Skin of body (tissue), 2 donors: Measurements from ENCODE around the gene DLK1. TPM values are rescaled to one million over a fixed set of nuclear protein-coding genes. Genes with fewer than 3 reads are reported as not detected.

Source experiments
- DNase-seq: peaks from one replicate; lab custom pipeline; 2025; lab: John Stamatoyannopoulos, UW
- total RNA-seq: library from RNA; depleted of rRNA; stranded (reverse); fragments of >200 nt; gene quantifications from one replicate; pipeline ENCODE4 v1.2.3, GENCODE V29; 2014

DLK1 gene
- total RNA-seq, 1 donor from 2014 or later = 114 TPM

DNA sequence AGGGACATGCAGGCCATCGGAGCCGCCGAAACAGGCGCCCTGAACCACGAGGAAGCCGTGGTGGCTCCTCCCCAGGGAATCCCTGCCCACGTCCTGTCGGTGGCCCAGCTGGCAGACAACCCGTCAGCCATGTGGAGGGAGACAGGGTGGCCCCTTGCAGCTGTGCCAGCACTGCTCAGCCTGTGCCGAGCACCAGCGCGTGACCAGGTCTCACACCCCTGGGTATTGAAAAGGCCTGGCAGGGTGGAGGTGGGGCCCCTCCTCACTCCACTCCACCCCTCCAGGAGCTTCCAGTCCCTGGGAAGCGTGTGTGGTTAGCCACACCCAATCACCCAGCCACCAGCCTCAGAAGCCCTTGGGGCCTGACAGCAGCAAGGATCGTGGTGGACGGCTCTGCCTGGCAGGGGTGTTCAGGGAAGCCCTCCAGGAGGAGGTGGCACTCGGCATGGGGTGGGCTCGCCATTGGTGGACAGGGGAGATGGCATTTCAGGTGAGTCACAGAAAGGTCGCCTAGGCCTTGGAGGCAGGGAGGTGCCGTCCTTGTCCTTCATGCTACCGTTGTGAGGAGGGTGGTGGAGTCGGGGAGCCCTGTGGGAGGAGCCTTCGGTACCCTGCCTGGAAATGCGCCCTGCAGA is 12.3 kb upstream of the DLK1 start:
- DNase-seq = no peak

DNA sequence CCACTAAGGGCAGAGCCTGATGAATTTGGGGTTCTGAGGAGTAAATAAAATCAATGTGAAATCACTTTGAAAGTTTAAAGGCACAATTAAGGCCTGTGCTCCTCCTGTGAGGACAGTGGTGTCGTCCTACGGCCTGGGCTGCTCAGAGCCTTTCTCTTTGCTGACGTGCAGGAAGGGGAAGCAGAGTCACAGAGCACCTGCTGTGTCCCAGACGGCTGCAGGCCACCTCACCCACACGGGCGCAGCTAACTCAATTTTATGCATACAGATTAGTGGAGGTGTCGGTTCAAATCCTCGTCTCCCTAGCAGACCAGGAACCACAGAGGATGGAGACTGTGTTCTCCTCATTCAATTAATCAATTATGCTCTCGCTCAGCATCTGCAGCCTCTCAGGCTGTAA is 11.4 kb upstream of the DLK1 start:
- DNase-seq = no peak

DNA sequence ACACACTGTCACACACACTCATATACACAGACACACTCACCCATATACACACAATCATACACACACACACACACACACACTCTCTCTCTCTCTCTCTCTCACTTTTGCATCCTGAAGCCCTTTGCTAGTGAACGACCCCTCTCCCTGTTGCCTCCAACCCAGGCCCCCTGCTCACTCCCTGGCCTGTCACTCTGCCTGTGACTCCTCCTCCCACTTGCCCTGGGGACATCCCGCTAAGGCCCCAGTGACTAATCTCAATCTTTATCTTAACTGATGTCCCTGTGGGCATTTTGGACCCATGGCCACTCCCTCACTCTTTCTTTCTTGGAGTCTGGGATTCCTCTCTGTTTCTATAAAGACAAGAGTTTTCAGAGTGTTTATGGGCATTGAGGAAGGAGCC is 10.9 kb upstream of the DLK1 start:
- DNase-seq = no peak

DNA sequence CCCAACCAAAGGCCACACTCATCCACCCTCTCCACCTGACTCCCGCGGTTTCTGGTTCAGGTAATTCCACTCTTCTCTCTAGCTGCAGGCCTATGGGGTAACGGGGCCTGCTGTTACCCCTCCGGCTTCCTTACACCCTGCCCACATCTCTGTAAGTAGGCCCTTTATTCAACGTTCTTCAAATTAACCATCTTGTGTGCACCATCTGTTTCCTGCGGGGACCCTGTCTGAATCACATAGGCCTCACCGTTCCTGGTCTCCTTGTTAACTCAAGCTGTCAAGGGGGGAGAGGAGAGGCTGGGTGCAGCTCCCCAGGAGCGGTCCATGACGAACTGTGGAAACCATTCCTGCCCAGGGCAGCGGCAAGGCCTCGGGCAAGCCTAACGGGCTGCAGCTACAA is 9.3 kb upstream of the DLK1 start:
- no peak for DNase-seq

DNA sequence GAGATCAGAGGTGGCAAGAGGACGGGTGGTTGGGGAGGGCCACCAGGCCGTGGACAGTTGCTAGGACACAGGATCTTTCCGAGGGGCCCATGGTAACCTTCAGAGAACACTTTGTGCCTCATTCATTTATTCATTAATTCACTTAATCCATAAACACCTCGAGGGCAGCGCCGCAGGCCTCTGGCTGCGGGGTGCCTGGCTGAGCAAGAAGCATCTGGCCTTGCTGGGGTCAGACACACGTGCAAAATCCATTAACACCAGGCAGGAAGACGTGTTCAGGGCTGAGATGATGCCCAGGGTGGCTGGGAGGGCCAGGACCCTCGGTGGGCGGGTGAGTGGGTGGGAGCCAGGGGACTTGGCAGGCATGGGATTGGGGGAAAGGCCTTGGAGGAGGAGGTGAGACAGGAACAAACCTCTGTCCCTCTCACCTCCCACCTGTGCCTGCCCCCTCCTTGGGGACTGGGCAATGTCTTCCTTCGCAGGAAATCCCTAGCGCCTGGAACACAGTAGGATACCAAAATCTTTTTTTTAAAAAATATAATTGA is 6.6 kb upstream of the DLK1 start:
- DNase-seq = no peak

DNA sequence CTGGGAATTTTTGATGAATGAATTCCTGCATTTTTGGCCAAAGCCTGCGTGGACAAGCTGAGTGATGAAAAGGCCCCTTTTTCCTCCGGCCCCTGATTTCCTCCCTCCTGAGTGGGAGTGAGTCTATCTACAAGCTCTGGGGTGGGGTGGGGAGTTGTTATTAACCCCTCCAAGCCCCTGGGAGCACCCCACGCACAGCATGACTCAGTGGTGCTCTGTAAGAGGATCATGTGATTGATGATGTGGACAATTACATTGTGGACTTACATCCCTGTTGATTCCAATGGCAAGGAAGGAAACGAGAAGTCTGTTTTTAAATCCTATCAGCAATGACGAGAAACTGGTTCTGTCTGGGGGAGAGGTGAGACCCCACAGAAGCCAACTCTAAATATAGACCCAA is 5.1 kb upstream of the DLK1 start:
- DNase-seq = no peak

DNA sequence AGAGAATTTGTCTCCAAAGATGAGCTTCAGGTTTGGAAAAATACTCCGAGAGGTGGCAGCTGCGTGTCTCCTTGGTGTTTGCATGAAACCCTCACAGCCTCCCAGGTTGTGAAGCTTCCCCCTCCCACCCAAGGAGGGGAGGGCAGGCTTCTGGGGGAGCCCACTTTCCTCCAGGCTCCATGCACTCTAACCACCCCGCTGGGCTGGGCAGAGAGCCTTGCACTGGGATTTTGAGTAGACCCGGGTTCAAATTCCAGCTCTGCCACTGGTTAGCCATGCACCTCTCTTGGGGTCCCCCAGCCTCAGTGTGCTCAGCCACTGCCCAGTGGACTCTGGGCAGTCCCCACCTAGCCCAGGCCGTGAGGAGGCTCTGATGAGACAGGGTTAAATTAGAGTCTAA is 4.3 kb upstream of the DLK1 start:
- DNase-seq = no peak

DNA sequence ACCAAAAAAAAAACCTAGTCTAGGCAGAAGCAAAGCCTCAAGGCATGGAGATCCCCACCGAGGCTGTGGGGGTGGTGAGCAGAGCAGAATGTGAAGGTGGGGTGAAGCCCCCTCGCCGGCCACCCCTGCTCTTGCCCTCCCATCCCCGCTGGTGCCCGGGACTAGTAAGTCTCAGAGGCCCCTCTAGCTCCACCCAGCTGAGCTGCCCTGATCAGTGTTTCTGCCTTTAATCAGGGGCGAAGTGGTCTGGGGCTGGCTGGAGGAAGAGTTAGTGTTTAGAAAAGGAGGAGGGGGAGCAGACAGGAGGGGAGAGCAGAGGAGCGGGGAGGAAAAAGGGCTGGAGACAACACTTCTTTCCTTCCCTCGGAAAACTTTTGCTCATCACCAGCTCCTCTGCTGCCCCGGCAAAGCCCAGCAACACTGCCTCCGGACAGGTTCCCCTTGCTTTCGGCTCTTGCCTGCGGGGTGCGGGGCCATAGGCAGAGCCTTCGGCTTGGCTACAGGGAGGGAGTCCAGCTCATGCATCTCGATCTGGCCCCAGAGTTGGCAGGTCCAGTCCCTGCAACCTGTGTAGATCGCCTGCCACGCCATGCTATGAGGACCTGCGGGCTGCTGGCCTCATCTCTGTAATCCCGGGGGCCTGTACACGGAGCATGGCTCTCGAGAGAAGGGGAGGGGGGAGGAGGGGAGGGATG is 3.4 kb upstream of the DLK1 start:
- no peak for DNase-seq

DNA sequence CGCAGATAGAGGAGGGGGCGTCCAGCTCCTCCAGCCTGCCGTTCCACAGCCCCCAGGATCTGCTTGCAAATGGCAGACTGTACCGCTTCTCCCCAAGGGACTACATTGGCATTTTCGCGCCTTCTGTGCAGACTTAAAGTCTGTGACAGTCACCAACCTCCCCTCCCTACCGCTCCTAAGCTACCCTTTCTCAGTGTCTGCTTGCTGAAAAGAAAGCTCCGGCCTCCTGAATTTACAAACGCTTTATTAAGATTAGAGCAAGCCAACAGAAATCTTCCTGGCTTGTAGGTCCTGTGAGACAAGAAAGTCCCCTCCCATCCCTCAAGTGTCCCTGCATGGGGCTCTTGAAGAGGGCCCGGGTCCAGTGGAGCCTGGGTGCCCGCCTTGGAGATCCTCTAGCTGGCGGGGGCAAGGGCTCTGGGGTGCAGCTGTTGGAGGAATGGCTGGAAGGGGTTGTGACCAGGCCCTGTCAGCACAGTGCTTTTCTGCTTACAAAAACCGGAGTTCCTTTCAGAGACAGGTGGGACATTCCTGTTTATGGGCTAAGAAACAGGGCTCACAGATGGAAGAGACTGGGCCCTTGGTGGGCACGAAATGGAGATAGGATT is 2.8 kb upstream of the DLK1 start:
- DNase-seq = no peak

DNA sequence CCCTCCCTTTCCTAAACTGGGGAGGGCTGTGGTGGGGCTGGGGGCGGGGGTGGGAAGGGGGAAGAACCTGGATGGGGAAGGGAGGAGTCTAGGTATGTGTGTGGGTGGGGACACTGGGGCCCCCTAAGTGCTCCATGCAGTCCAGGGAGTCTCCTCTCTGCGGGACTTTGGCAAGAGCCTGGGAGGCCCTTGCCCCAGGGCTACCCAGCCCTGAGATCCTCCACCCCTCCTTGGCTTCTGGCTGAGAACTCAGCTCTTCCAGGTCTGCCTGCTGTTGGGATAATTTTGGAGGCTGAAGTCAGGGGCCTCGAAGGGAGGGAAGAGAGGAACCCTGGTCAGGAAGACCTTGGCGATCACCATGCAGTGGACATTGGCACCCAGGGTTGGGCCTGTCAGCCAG is 2.2 kb upstream of the DLK1 start:
- no peak for DNase-seq

DNA sequence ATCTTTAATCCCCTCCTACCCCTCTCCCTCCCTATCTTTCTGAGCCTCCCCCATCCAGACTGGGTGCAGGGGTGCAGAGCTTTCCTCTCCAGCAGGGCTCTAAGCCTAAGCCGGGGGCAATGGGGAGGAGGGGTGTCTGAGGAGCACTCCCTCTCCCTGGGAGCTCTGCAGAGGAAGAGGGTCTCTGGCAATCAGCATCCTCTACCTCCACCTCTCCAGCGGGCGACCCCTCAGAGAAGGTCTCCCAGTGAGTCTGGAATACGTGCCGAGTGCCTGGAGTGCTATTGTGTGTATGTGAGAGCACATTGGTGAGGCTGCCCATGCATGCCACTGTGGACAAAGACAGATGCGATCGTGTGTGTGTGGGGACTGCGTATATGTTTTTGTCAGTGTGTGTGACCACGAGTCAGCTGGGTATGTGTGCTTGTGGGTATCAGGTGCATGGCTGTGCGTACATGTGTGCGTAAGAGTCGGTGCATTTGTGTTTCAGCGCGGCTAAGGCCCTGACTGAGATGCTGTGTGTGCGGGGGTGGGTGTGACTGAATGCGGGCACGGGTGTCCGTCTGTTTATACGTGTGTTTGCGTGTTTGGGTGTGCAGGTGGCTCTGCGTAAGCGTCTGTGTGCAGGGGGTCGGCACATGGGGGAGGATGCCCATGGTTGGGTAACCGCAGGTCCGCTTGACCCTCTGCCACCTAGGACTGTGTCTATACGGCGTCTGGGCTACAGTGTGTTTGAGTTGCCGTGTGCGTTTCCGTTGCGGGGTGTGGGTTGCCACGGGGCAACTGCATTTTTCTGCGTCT is 905 bp upstream of the DLK1 start:
- DNase-seq = no peak

DNA sequence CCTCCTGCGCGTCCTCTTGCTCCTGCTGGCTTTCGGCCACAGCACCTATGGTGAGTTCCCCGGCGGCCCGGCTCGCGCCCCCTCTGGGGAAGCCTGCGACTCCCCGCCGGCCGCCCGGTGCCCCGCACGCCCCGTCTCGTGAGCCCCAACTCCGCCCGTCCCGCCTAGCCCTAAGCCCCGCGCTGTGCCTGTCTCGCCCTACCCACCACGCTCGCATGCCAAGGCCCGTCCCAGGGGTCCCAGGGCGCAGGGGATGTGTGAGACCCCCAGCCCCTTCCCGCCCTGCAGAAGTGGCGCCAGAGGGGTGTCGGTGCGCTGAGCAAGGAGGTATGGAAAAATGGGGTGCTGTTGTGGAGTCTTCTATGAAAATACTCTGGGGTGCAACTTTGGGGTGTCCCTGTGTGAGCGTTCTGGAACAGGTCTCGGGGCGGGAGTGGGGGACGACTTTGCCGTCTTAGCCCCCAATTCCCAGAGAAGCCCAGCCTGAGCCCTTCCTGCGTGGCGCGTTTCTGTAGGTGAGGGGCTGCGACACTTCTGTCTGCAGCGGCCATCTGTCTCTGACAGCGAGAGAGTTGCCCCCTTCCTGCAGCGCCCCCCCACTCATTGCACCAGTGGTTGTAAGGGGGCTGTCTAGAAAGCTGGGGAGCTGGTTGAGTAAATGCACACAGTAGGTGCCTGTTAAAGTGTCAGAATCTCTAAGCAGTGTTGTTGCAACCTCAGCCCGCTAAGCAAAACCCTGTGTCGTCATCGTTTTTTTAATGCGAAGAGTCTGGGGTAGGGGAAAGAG is 587 bp downstream of the DLK1 start:
- DNase-seq = no peak

DNA sequence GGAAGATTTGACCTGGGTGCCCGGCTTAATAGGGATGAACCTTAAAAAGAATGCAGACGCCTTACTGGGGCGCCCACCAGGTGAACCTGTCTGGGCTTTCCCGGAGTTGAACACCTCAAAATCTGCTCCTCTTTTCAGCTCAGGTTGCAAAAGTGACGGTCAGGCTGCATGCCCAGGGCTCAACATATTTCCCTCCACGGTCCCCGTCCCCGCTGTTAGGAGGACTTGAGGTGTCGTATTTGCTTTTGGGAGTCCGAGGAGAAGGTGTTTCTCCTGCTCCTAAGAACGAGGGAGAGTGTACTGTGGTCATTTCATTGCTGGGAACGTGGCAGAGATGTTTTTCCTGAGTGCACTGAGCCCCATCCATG is 1.2 kb downstream of the DLK1 start:
- no peak for DNase-seq

DNA sequence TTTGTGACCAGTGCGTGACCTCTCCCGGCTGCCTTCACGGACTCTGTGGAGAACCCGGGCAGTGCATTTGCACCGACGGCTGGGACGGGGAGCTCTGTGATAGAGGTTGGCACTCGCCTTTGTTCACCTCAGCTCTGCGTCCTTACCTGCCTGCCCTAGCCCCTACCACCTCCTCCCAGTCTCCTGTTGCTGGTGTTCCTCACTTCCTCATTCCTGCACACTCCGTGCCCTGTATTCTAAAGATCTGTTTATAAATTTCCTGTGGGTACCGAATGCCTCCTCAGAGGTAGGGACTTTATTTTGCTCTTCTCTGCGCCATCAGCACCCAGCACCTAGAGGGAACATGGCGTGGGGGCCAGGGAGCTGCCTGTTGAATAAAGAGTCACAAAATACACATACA is 2.3 kb downstream of the DLK1 start:
- DNase-seq = no peak

DNA sequence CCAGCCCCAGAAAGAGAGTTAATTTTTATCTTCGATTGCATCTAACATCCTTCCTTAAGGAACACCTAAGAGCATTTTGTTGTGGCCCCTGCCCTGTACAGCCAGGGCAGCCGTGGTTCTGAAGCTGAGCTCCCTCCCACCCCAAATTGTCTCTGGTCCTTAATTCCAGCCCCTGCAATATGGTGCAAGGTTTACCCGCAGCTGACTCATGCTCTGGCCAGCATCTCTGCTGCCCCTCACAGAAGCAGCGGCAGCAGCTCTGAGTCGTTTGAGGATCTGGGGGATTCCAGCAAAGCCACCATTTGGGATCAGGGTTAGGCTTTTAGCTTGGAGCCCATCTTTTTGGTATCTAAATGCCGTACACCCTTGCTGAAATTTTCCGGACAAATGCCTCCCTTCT is 3.3 kb downstream of the DLK1 start:
- no peak for DNase-seq

DNA sequence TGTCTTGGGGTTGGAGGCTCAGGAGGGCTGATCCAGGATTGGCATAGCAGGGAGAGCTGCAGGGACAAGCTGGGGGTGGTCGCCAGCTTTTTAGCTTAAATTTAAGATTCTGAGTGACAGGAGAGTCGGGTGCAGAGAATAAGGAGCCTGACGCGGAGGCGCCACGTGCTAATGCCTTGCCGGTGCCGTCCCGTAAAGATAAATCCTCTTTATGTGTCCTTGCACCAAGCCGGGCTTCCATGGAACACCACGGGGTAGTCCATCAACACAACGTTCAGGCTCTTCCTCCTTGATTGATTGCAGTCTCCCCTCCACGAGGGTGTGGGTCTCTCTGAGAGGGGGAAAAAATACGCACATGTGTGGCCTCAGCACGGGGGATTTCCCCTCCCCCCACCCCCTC is 3.9 kb downstream of the DLK1 start:
- no peak for DNase-seq

DNA sequence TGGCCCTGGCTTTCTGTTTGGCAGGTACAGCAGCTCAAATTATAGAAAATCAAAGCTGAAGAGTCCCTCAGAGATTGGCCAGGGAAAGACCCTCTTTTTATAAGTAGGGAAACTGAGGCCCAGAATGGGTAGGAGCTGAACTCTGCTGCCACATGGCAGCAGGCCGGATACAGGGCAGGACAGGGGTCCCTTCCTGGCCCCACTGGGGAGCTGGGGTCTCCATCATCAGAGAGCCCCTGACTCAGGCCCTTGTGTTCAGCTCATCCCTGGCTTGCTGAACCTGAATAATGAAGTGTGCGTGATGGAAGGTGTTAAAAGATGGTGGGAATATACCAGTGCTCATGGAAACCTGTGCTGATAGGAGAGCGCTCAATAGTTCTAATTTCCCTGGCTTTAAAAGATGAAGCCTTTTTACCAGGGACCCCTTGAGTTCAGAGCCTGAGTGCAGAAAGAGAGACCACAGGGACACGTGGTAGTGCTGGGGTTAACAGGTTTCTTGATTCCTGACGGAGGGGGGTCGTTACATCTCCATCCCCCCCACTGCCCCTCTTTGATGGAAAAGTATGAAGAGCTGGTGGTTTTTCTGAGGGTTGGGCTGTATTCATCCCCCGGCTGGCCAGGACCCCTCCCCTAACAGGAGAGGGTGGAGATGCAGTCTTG is 4.4 kb downstream of the DLK1 start:
- no peak for DNase-seq

DNA sequence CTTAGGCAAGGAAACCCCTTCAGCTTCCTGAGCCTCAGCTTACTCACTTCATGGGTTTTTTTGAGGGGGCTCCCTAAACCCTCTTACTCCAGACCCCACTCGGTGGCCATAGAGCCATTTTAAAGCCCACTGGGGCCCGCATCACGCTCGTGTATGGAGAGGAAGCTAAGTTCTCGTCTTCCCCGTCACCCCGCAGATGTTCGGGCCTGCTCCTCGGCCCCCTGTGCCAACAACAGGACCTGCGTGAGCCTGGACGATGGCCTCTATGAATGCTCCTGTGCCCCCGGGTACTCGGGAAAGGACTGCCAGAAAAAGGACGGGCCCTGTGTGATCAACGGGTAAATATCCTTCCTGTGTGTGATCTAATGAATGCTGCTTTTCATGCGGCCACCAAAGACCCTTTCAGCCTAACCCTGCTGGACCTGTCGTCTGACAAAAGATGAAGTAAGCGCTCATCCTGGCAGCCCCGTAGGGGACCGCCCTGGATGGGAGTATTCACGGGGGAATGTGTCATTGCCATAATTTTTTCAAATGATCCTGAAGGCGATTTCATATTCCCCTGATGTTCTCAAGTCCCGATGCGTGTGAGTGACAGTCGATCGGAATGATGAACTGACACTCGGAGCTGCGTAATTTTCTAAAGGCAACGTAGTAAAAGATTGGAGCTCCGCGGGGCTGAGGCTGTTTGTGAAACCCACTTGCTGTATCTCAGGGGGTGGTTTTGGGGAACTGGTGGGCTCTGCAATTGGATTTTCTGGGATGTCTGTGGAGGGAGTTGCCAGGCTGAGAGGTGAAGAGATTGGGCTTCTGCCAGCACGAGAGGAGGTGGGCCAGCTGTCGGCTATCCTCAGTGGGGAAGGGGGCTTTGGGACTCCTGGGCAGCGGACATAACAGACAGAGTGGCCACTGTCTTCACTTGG is 5.4 kb downstream of the DLK1 start:
- DNase-seq = no peak

DNA sequence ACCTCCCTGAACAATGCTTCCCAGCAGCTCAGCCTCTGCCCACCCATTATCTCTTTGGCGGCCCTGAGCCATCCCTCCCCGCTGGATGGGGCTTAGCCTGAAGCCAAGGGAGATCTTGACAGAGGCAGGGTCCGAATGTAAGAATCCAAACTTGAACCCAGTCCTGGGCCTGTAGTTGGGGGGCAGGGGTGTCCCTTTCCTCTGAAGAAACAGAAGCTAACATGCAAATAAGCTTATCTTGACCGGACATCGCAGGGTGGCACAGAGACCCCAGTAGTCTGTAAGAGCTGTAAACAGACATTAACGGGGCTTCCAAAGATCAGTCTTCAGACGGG is 6.0 kb downstream of the DLK1 start:
- no peak for DNase-seq
